Transverse colon (tissue), 4 donors: ENCODE results near the gene PHB1. TPM values are rescaled to one million over a fixed set of nuclear protein-coding genes. Genes with fewer than 3 reads are reported as not detected.
A peak's percentile ranks its signal among the peaks of the same experiment; 100 is the strongest.

Experiments used
- DNase-seq: peaks from one replicate; pipeline ENCODE4 v3.0.0-alpha.2; 2019
- H3K27ac ChIP-seq, 4 donors: fragments of 200-600 bp; sonication (generic); 2 replicates each; pipeline ENCODE4 v1.5.1; 2016 to 2018; ENCODE audit warnings: inconsistent platforms in 4 of 4
- H3K27me3 ChIP-seq: fragments of 200-600 bp; sonication (generic); 2 replicates; pipeline ENCODE4 v1.5.1; 2017; ENCODE audit warnings: inconsistent platforms
- H3K36me3 ChIP-seq, 4 donors: fragments of 200-600 bp; sonication (generic); 2 replicates each; pipeline ENCODE4 v1.5.1; 2017 to 2019; ENCODE audit warnings: inconsistent platforms in 4 of 4
- H3K4me1 ChIP-seq, 4 donors: fragments of 200-600 bp; sonication (generic); 2 replicates each; pipeline ENCODE4 v1.5.1; 2017 to 2020; ENCODE audit warnings: inconsistent platforms in 4 of 4
- H3K4me3 ChIP-seq, 4 donors: fragments of 200-600 bp; sonication (generic); 1 replicate in 1 of 4; 2 replicates in 3 of 4; pipeline versions ENCODE4 v1.5.1 to v1.6.1; 2017 to 2019; ENCODE audit warnings: inconsistent platforms in 4 of 4
- H3K9me3 ChIP-seq, 2 donors: fragments of 200-600 bp; sonication (generic); 2 replicates each; pipeline ENCODE4 v1.5.1; 2017 to 2019; ENCODE audit warnings: inconsistent platforms in 2 of 2
- EP300 ChIP-seq: sonication (generic); formaldehyde crosslinking; IDR thresholded peaks from one replicate; pipeline ENCODE4 v1.6.1; 2017; ENCODE audit warnings: antibody characterized with exemption, low read depth
- POLR2A ChIP-seq: fragments of 450-650 bp; IDR thresholded peaks from one replicate; pipeline ENCODE4 v1.6.1; 2016; ENCODE audit warnings: antibody characterized with exemption, mild to moderate bottlenecking, moderate library complexity
- POLR2AphosphoS5 ChIP-seq, 3 donors: sonication (generic); formaldehyde crosslinking; IDR thresholded peaks; one replicate each; pipeline ENCODE4 v1.6.1; 2016; ENCODE audit warnings: antibody characterized with exemption in 3 of 3
- WGBS, 2 donors: methylation state at CpG; one replicate each; pipeline ENCODE4 v1.1.5; 2018; ENCODE audit warnings: low coverage in 1 of 2; 5-methylcytosine and 5-hydroxymethylcytosine counted together
- in situ Hi-C, 4 donors: fragments of 200-750 bp; cut with MboI; loops; one replicate each; pipeline versions ENCODE4 v1.15.0 to v1.15.1; 2017; ENCODE audit warnings: low sequenced_read_pairs in 3 of 4, low pct_ligation_motif_present in 1 of 4, low pct_unique_long_range_greater_than_20kb in 1 of 4
- intact Hi-C: fragments of 100-400 bp; cut with DNase I; formaldehyde crosslinking; loops from one replicate; pipeline ENCODE4 v1.15.1; 2023; ENCODE audit warnings: low total_unique reads
- total RNA-seq, 4 donors: library from RNA; depleted of rRNA; stranded (reverse); fragments of >200 nt; gene quantifications; one replicate each; pipeline ENCODE4 v1.1.0, GENCODE V29; 2016
- TF ChIP-seq, protein P1 (sequence below), 5 experiments: fragments of 200-600 bp in 3 of 5; fragments of 450-650 bp in 2 of 5; sonication (generic) in 3 of 5; IDR thresholded peaks; 1 replicate in 2 of 5; 2 replicates in 3 of 5; pipeline ENCODE4 v1.5.1; 2016 to 2017; ENCODE audit warnings: antibody characterized with exemption in 5 of 5, inconsistent platforms in 3 of 5, mild to moderate bottlenecking in 2 of 5, moderate library complexity in 1 of 5

Gene PHB1
- total RNA-seq, 4 donors from 2014 or later, result 40.8 to 114 (median 74.4) TPM

DNA sequence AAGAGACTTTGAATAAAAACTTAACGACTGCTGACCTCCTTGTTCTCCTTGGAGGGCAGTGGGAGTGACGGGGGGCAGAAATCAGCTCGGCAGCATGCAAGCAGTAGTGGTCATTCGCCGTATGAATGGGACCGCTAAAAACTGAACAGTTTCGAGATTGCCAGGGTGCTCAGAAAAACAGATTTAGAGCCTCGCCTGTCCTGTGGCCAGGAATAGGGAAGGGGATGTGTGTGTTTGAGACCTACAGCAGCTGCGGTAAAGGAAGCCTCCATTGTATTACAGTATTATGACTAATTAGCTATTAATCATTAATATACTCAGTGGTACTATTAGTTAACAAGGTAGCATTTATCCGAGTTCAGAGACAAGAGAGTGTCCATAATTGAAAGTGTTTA is 52.0 kb downstream of the PHB1 start:
- in situ Hi-C loops, result no loop called here

GRCh38 chr17:49361902-49362722 is 52.6 kb downstream of the PHB1 start, which contains the start of gene ZNF652:
Gene ZNF652 (minus strand): TSS chr17:49362250. CDS start chr17:49317725, 44,525 bp downstream.
- H3K4me1 ChIP-seq, result peaks cover 18 to 45% (median 29%) of the 10 kb centered on the region in 4 donors
- TF ChIP-seq POLR2A (no peak), POLR2AphosphoS5 (IDR thresholded peaks at IDR 0.05) (peak in 1 of 3 donors; percentile 51), EP300 (no peak)
- TF ChIP-seq, protein P1, sequence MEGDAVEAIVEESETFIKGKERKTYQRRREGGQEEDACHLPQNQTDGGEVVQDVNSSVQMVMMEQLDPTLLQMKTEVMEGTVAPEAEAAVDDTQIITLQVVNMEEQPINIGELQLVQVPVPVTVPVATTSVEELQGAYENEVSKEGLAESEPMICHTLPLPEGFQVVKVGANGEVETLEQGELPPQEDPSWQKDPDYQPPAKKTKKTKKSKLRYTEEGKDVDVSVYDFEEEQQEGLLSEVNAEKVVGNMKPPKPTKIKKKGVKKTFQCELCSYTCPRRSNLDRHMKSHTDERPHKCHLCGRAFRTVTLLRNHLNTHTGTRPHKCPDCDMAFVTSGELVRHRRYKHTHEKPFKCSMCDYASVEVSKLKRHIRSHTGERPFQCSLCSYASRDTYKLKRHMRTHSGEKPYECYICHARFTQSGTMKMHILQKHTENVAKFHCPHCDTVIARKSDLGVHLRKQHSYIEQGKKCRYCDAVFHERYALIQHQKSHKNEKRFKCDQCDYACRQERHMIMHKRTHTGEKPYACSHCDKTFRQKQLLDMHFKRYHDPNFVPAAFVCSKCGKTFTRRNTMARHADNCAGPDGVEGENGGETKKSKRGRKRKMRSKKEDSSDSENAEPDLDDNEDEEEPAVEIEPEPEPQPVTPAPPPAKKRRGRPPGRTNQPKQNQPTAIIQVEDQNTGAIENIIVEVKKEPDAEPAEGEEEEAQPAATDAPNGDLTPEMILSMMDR (IDR thresholded peaks at IDR 0.05), result no peak
- in situ Hi-C loops, result no loop called here

More for the DNA sequence above, 52.0 kb downstream of the PHB1 start:
- H3K27ac ChIP-seq, result peak overlapping the region; percentile 92 to 98 (median 98)
- H3K4me1 ChIP-seq, result peaks cover 18 to 39% (median 23%) of the 10 kb centered on the region in 4 donors
- no peaks in the 10 kb centered on the region for H3K9me3 ChIP-seq
- WGBS, 2 donors, result 14 to 15% methylated on average over 4 to 10 of the region's 10 CpGs
- TF ChIP-seq, protein P1 (IDR thresholded peaks at IDR 0.05), result no peak
- no peak for TF ChIP-seq POLR2A
- TF ChIP-seq POLR2AphosphoS5 (IDR thresholded peaks at IDR 0.05), result no peak
- no peak for TF ChIP-seq EP300
- intact Hi-C loops, result no loop called here
- H3K27me3 ChIP-seq, result no peaks in the 10 kb centered on the region
- no peaks in the 10 kb centered on the region for H3K36me3 ChIP-seq
- no peak for DNase-seq
- H3K4me3 ChIP-seq, result peak overlapping the region; percentile 21 to 92 (median 79)

GRCh38 chr17:49361129-49361901 is 53.4 kb downstream of the PHB1 start:
- Histone ChIP-seq H3K27me3 (no peaks in the 10 kb centered on the region), H3K4me3 (peak overlapping the region; percentile 77 to 95 (median 86)), H3K9me3 (no peaks in the 10 kb centered on the region), H3K4me1 (peaks cover 18 to 52% (median 34%) of the 10 kb centered on the region in 4 donors), H3K27ac (peak overlapping the region; percentile 92 to 98 (median 98)), H3K36me3 (no peaks in the 10 kb centered on the region)
- intact Hi-C loops, result no loop called here
- no peak for TF ChIP-seq EP300
- TF ChIP-seq POLR2A, result peak; percentile 64
- peak; percentile 28 to 47 (median 37) for TF ChIP-seq POLR2AphosphoS5 (IDR thresholded peaks at IDR 0.05)
- TF ChIP-seq, protein P1 (IDR thresholded peaks at IDR 0.05), result no peak
- peak; percentile 74 for DNase-seq
- in situ Hi-C loops, result no loop called here
- 0% methylated on average over 3 to 20 of the region's 52 CpGs for WGBS, 2 donors

More at GRCh38 chr17:49361902-49362722, 52.6 kb downstream of the PHB1 start, which contains the start of gene ZNF652:
- Histone ChIP-seq H3K27me3 (no peaks in the 10 kb centered on the region), H3K4me3 (peak within 1 kb of the TSS; percentile 77 to 95 (median 86)), H3K27ac (peak within 1 kb of the TSS; percentile 92 to 98 (median 98)), H3K9me3 (no peaks in the 10 kb centered on the region), H3K36me3 (no peaks in the 10 kb centered on the region)
- peak; percentile 97 for DNase-seq
- 1 to 4% methylated on average over 5 to 25 of the region's 106 CpGs for WGBS, 2 donors
- intact Hi-C loops, result no loop called here

- H3K4me3 ChIP-seq, result peak overlapping the region; percentile 77 to 95 (median 86)
- TF ChIP-seq POLR2A (no peak), POLR2AphosphoS5 (IDR thresholded peaks at IDR 0.05) (no peak), EP300 (no peak)
- TF ChIP-seq, protein P1 (IDR thresholded peaks at IDR 0.05), result no peak
- H3K4me1 ChIP-seq, result peaks cover 18 to 52% (median 34%) of the 10 kb centered on the region in 4 donors
- intact Hi-C loops, result no loop called here
- in situ Hi-C loops, result no loop called here
- 0% methylated on average over 1 to 8 of the region's 8 CpGs for WGBS, 2 donors
- peak; percentile 39 for DNase-seq
- H3K9me3 ChIP-seq, result no peaks in the 10 kb centered on the region
- H3K27me3 ChIP-seq, result no peaks in the 10 kb centered on the region
- H3K36me3 ChIP-seq, result no peaks in the 10 kb centered on the region
- peak overlapping the region; percentile 92 to 98 (median 98) for H3K27ac ChIP-seq
Measured at GRCh38 chr17:49360796-49361128, 53.9 kb downstream of the PHB1 start.
